RWPE2 (cell line): ENCODE results near the gene PDIA6.

Experiments used
- ATAC-seq: fragments of 200-7000 bp; cut with Tn5 transposase; 3 replicates; pipeline ENCODE4 v1.9.1; 2021; ENCODE audit warnings: low read depth
- DNase-seq: peaks from one replicate; pipeline ENCODE4 v3.0.0-alpha.2; 2020; ENCODE audit warnings: low spot score
- H3K27ac ChIP-seq: fragments of 450-650 bp; 2 replicates; pipeline ENCODE4 v1.5.1; 2017; ENCODE audit warnings: mild to moderate bottlenecking; ENCODE audit not compliant: poor library complexity, severe bottlenecking
- H3K27me3 ChIP-seq: fragments of 250-450 bp; sonication (Bioruptor Pico); 2 replicates; pipeline ENCODE4 v1.5.1; 2021; ENCODE audit warnings: mild to moderate bottlenecking, moderate library complexity; ENCODE audit not compliant: insufficient read depth, poor library complexity, severe bottlenecking
- H3K36me3 ChIP-seq: fragments of 250-450 bp; sonication (Bioruptor Pico); 2 replicates; pipeline ENCODE4 v1.5.1; 2020; ENCODE audit warnings: low read depth, mild to moderate bottlenecking, moderate library complexity
- H3K4me1 ChIP-seq: fragments of 250-450 bp; sonication (Bioruptor Pico); 2 replicates; pipeline ENCODE4 v1.5.1; 2021; ENCODE audit warnings: mild to moderate bottlenecking, moderate library complexity; ENCODE audit not compliant: insufficient read depth, poor library complexity, severe bottlenecking
- H3K4me3 ChIP-seq: fragments of 250-450 bp; sonication (Bioruptor Pico); 2 replicates; pipeline ENCODE4 v1.5.1; 2021; ENCODE audit warnings: mild to moderate bottlenecking, moderate library complexity; ENCODE audit not compliant: severe bottlenecking
- H3K9me3 ChIP-seq: fragments of 250-450 bp; sonication (Bioruptor Pico); 2 replicates; pipeline ENCODE4 v1.5.1; 2021; ENCODE audit warnings: mild to moderate bottlenecking, moderate library complexity; ENCODE audit not compliant: severe bottlenecking
- TF ChIP-seq, protein P1 (sequence below): fragments of 450-650 bp; IDR thresholded peaks from one replicate; pipeline ENCODE4 v1.5.1; 2017; ENCODE audit warnings: mild to moderate bottlenecking, moderate library complexity; ENCODE audit not compliant: poor library complexity, severe bottlenecking

The PDIA6 gene

DNA sequence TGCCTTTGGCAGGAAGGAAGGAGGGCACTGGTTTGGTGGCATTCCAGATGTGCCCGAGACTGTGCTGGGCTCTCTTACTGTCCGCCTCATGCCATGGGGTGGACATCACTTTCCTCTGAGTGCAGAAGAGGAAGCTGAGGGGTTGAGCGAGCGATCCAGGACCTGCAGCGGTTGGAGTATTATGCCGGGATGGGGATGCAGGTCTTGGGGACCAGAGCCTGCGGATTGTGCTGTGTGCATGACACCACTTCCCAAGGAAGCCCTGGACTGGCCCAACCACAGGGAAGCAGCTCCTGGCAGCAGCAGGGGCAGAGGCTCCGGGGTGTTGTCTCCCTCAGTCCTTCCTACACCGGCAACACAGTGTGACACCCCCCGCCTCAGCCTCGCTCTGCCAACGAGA, 46.7 kb downstream of the PDIA6 start:
- Histone ChIP-seq H3K4me3 (no peak overlapping the region), H3K27ac (no peak overlapping the region), H3K27me3 (no peaks in the 10 kb centered on the region), H3K9me3 (no peaks in the 10 kb centered on the region), H3K4me1 (no peaks in the 10 kb centered on the region), H3K36me3 (no peaks in the 10 kb centered on the region)
- TF ChIP-seq, protein P1, sequence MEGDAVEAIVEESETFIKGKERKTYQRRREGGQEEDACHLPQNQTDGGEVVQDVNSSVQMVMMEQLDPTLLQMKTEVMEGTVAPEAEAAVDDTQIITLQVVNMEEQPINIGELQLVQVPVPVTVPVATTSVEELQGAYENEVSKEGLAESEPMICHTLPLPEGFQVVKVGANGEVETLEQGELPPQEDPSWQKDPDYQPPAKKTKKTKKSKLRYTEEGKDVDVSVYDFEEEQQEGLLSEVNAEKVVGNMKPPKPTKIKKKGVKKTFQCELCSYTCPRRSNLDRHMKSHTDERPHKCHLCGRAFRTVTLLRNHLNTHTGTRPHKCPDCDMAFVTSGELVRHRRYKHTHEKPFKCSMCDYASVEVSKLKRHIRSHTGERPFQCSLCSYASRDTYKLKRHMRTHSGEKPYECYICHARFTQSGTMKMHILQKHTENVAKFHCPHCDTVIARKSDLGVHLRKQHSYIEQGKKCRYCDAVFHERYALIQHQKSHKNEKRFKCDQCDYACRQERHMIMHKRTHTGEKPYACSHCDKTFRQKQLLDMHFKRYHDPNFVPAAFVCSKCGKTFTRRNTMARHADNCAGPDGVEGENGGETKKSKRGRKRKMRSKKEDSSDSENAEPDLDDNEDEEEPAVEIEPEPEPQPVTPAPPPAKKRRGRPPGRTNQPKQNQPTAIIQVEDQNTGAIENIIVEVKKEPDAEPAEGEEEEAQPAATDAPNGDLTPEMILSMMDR, result no peak
- ATAC-seq (no peak), DNase-seq (no peak)

DNA sequence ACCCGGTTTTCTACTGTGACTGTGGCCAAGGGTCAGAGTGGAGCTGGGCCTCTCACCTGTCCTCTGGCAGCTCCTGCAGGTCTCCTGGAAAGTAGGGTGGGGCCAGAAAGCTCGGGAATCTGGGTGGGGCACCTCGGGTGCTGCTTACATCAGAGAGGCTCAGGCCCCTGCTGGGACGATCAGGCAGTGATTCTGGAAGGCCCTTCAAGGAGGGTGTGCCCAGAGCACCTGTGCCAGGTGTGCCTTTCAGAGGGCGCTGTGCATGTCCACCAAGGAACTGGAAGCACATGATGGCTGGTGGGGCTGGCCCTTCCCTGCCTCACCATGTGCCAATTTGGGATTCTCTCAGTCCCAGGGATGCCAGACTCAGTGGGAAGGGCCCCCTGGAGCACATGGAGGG, 47.1 kb downstream of the PDIA6 start:
- TF ChIP-seq, protein P1, result no peak
- Histone ChIP-seq H3K27me3 (no peaks in the 10 kb centered on the region), H3K27ac (no peak overlapping the region), H3K4me3 (no peak overlapping the region), H3K36me3 (no peaks in the 10 kb centered on the region), H3K9me3 (no peaks in the 10 kb centered on the region), H3K4me1 (no peaks in the 10 kb centered on the region)
- ATAC-seq (peak; percentile 62), DNase-seq (no peak)

DNA sequence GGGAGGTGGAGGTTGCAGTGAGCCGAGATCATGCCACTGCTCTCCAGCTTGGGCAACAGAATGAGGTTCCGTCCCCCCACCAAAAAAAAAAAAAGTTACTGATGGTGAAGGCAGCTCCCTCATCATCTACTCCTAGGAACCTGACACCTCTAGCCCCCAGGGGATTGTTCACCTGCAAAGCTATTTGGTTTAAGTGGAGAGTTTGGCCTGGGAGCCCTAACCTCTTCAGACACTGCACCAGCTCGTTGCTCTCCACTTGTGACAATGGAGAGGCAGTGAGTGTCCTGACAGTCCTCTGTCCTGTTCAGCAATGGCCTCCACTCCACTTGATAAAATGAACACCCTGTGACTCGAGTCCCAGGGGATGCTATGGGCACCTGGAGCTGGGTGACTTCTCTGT, 47.7 kb downstream of the PDIA6 start:
- no peak for ATAC-seq
- Histone ChIP-seq H3K4me3 (no peak overlapping the region), H3K27ac (no peak overlapping the region), H3K27me3 (no peaks in the 10 kb centered on the region), H3K9me3 (no peaks in the 10 kb centered on the region), H3K36me3 (no peaks in the 10 kb centered on the region), H3K4me1 (no peaks in the 10 kb centered on the region)
- TF ChIP-seq, protein P1, result no peak
- DNase-seq, result no peak

DNA sequence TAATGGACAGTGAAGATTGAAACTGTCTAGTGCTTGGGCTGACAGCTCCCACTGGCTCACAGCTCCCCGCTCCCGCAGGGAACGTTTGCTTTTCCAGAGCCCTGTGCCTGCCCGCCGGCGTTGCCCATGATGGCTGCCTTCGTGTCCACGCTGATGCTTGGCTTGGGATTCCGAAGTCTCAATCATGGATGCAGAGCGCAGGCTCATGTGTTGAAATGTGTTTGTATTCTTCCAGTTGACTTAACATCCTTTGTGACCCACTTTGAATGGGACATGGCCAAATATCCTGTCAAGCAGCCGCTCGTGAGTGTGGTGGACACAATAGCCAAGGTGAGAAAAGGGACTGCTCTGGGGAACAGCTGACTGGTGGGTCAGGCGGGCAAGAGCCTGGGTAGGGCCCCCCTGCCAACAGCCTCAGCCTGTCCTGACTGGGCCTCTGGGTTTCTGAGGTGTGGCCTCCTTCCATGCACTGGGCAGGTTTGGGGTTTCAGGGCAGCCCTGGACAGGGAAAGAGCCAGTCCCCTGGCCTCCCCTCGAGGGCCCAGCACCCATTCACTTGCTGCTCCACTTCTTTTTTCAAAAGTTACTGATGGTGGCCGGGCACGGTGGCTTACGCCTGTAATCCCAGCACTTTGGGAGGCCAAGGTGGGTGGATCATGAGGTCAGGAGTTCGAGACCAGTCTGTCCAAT, 48.3 kb downstream of the PDIA6 start:
- H3K27me3 ChIP-seq, result no peaks in the 10 kb centered on the region
- no peak overlapping the region for H3K27ac ChIP-seq
- no peak for ATAC-seq
- H3K36me3 ChIP-seq, result no peaks in the 10 kb centered on the region
- DNase-seq, result no peak
- TF ChIP-seq, protein P1, result no peak
- no peaks in the 10 kb centered on the region for H3K9me3 ChIP-seq
- no peaks in the 10 kb centered on the region for H3K4me1 ChIP-seq
- no peak overlapping the region for H3K4me3 ChIP-seq

DNA sequence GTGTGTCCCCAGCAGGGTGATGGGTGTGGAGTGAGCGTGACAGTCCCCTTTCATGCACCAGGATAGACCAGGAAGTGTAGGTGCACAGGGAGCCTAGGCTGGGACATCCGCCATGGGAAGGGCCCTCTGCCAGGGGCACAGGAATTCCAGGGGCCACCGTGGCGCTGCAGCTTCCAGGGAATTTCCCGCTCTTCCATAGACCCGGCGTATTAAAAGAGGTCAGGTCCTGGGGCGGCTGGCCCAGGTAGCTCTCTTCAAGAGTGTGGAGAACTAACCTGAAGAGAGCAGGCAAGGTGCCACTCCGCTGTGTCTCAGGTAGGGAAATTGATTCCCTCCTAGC, 49.2 kb downstream of the PDIA6 start:
- DNase-seq, result no peak
- Histone ChIP-seq H3K27me3 (no peaks in the 10 kb centered on the region), H3K9me3 (no peaks in the 10 kb centered on the region), H3K4me3 (no peak overlapping the region), H3K4me1 (no peaks in the 10 kb centered on the region), H3K27ac (no peak overlapping the region), H3K36me3 (no peaks in the 10 kb centered on the region)
- ATAC-seq, result no peak
- TF ChIP-seq, protein P1, result no peak
